Astrocyte of the cerebellum (primary cell): ENCODE results near the gene TNRC6B.

Source experiments
- DNase-seq: peaks from one replicate; pipeline ENCODE4 v3.0.0-alpha.2; 2011; ENCODE audit warnings: low read depth
- H3K4me3 ChIP-seq: 2 replicates; pipeline ENCODE4 v1.5.1; 2011; ENCODE audit warnings: mild to moderate bottlenecking, low read depth, low read length, moderate library complexity
- CTCF ChIP-seq: IDR thresholded peaks from 2 replicates; pipeline ENCODE4 v1.5.1; 2012; ENCODE audit warnings: low read length, low read depth, moderate library complexity, mild to moderate bottlenecking; ENCODE audit errors: missing control alignments
- in situ Hi-C: cut with HindIII; loops from 2 replicates; pipeline ENCODE4 v1.10.0; 2017; ENCODE audit warnings: low sequenced_read_pairs

Gene TNRC6B

GRCh38 chr22:40270748-40271373 lies 93.1 kb downstream of the TNRC6B start:
- in situ Hi-C loops = no loop called here
- no peak for TF ChIP-seq CTCF
- DNase-seq = no peak
- H3K4me3 ChIP-seq = no peak overlapping the region

- in situ Hi-C loops = no loop called here
- no peak for TF ChIP-seq CTCF
- H3K4me3 ChIP-seq = no peak overlapping the region
- DNase-seq = no peak
Observed at GRCh38 chr22:40271440-40271839, 93.7 kb downstream of the TNRC6B start.

DNA sequence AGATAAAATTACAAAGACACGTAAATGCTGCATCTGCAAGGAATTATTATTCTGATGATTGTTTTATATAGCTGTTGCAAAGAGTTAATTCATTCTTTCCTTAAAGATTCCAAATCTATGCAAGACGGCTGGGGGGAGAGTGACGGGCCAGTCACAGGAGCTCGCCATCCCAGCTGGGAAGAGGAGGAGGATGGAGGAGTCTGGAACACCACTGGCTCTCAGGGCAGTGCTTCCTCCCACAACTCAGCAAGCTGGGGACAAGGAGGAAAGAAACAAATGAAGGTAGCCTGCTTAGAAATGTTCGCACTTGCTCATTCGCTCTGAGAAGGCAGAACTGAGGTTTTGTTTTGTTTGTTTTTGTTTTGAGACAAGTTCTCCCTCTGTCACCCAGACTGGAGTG lies 95.6 kb downstream of the TNRC6B start:
- in situ Hi-C loops = no loop called here
- no peak overlapping the region for H3K4me3 ChIP-seq
- DNase-seq = no peak
- TF ChIP-seq CTCF = no peak

GRCh38 chr22:40276996-40277823 lies 99.5 kb downstream of the TNRC6B start:
- DNase-seq = peak; percentile 26
- no peak for TF ChIP-seq CTCF
- in situ Hi-C loops = no loop called here
- peak overlapping the region; percentile 36 for H3K4me3 ChIP-seq

- no peak overlapping the region for H3K4me3 ChIP-seq
- DNase-seq = no peak
Observed at GRCh38 chr22:40279017-40279416, 101.3 kb downstream of the TNRC6B start.

DNA sequence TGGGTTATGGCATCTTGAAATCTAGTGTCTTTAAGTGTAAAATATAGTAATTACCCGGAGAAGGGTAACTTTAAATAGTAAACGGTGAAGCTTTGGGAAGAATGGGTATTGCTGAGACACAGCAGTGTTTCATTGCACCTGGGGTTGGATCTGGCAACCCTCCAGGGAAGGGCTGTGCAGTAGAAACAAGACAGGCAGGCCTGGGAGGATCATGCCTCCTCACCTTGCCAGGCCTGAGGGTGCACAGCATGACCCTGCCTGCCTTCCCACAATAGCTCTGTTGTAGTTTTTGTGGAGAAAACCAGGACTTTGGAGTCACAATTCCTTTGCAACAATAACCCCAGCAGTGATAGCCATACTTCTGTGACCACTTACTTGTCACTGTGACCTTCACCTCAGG lies 104.0 kb downstream of the TNRC6B start:
- DNase-seq = no peak
- in situ Hi-C loops = no loop called here
- TF ChIP-seq CTCF = no peak
- H3K4me3 ChIP-seq = no peak overlapping the region

More at GRCh38 chr22:40279017-40279416, 101.3 kb downstream of the TNRC6B start:
- TF ChIP-seq CTCF = no peak
- in situ Hi-C loops = no loop called here
